ENCODE measurements around the gene LPAR1.

LPAR1 gene

GRCh38 chr9:111037356-111037707 is 938 bp downstream of the LPAR1 start:
- DNase-seq (ENCODE audit: low read depth) = no peak

- no peak for DNase-seq (ENCODE audit: low read depth)
Observed at GRCh38 chr9:111036946-111037345, 1.3 kb downstream of the LPAR1 start.

- DNase-seq (ENCODE audit: low read depth) = no peak
Observed at GRCh38 chr9:111036429-111036789, 1.9 kb downstream of the LPAR1 start.

- DNase-seq (ENCODE audit: low read depth) = no peak
Observed at GRCh38 chr9:111035543-111036428, 2.5 kb downstream of the LPAR1 start.

- DNase-seq (ENCODE audit: low read depth) = no peak
Observed at GRCh38 chr9:111034898-111035539, 3.3 kb downstream of the LPAR1 start.

- DNase-seq (ENCODE audit: low read depth) = no peak
Observed at GRCh38 chr9:111034170-111034897, 3.9 kb downstream of the LPAR1 start.

GRCh38 chr9:111030492-111030891 is 7.8 kb downstream of the LPAR1 start:
- no peak for DNase-seq (ENCODE audit: low read depth)

- no peak for DNase-seq (ENCODE audit: low read depth)
Observed at GRCh38 chr9:111029260-111029659, 9.0 kb downstream of the LPAR1 start.

GRCh38 chr9:111027798-111028197 is 10.5 kb downstream of the LPAR1 start:
- no peak for DNase-seq (ENCODE audit: low read depth)

- no peak for DNase-seq (ENCODE audit: low read depth)
Observed at GRCh38 chr9:111023128-111023527, 15.1 kb downstream of the LPAR1 start.

- no peak for DNase-seq (ENCODE audit: low read depth)
Observed at GRCh38 chr9:111020594-111020993, 17.7 kb downstream of the LPAR1 start.

GRCh38 chr9:111016426-111017045 is 21.7 kb downstream of the LPAR1 start:
- DNase-seq (ENCODE audit: low read depth) = no peak

GRCh38 chr9:111016016-111016415 is 22.3 kb downstream of the LPAR1 start:
- DNase-seq (ENCODE audit: low read depth) = no peak

- no peak for DNase-seq (ENCODE audit: low read depth)
Observed at GRCh38 chr9:111013707-111014106, 24.6 kb downstream of the LPAR1 start.

GRCh38 chr9:111013250-111013649 is 25.0 kb downstream of the LPAR1 start:
- DNase-seq (ENCODE audit: low read depth) = no peak

GRCh38 chr9:111008158-111009075 is 29.9 kb downstream of the LPAR1 start:
- DNase-seq (ENCODE audit: low read depth) = no peak

- no peak for DNase-seq (ENCODE audit: low read depth)
Observed at GRCh38 chr9:111005746-111006470, 32.4 kb downstream of the LPAR1 start.

- no peak for DNase-seq (ENCODE audit: low read depth)
Observed at GRCh38 chr9:111004936-111005335, 33.3 kb downstream of the LPAR1 start.

- no peak for DNase-seq (ENCODE audit: low read depth)
Observed at GRCh38 chr9:111003182-111003581, 35.1 kb downstream of the LPAR1 start.

- no peak for DNase-seq (ENCODE audit: low read depth)
Observed at GRCh38 chr9:111001526-111001925, 36.7 kb downstream of the LPAR1 start.

- DNase-seq (ENCODE audit: low read depth) = no peak
Observed at GRCh38 chr9:111000202-111000601, 38.1 kb downstream of the LPAR1 start.

Data from activated T-cell treated with anti-CD3 and anti-CD28 coated beads for 1 hour (primary cell).